ENCODE results near the gene CASP2.
A peak's percentile ranks its signal among the peaks of the same experiment; 100 is the strongest.

The CASP2 gene

DNA sequence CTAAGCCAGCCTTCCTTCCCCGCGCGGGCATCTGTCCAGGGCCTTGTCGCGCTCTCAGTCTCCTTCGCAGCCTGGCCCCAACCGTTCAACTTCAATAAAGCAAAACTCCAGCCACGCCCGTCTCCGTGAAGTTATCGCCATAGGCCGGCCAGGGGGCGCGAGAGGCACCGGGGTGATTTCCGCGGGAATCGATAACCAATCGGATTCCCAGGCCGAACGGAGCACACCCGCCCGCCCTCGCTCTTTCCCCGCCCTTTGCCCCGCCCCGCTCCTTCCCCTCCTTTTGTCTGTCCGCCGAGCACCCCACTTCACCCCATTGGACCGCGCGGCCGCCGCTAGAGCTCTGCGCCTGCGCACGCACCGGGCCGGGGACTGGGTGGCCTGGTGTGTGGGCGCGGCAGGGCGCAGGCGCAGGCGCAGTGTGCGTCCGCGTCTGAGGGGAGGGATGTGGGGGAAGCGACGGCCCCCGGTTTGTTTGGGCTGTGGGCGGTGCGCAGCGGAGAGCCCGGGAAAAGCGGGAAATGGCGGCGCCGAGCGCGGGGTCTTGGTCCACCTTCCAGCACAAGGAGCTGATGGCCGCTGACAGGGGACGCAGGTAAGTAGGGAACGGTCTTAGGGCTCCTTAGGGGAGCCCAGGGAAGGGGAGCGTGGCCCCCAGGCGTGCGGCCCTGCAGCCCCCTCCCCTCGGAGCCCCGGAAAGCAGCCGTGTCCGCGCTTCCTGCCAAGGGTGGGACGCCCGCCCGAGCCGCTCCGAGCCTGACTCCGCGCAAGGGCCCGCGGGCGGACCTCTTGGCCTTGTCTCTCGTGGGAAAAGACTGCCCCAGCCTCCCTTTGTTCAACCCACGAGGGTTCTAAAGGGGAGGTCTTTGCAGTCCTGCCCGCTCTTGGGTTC is at the start of gene CASP2:
Gene CASP2 (plus strand): TSS at position 417 of the 892 bp plus-strand sequence. CDS start 105 bp downstream, at position 522.
- Histone ChIP-seq H3K4me3 (ENCODE audit: low read length) (peak within 1 kb of the TSS; percentile 95), H3K9ac (ENCODE audit: low read length) (peak within 1 kb of the TSS; percentile 68), H3K27me3 (ENCODE audit: control insufficient read depth, insufficient read depth, low read length) (no peaks in the 10 kb centered on the region), H3K4me1 (ENCODE audit: control insufficient read depth, insufficient read depth, low read length) (peaks cover 14% of the 10 kb centered on the region), H3K27ac (ENCODE audit: low read depth, low read length) (peak within 1 kb of the TSS; percentile 85), H3K36me3 (ENCODE audit: control insufficient read depth, insufficient read depth, low read length) (peaks cover 6% of the 10 kb centered on the region)

DNA sequence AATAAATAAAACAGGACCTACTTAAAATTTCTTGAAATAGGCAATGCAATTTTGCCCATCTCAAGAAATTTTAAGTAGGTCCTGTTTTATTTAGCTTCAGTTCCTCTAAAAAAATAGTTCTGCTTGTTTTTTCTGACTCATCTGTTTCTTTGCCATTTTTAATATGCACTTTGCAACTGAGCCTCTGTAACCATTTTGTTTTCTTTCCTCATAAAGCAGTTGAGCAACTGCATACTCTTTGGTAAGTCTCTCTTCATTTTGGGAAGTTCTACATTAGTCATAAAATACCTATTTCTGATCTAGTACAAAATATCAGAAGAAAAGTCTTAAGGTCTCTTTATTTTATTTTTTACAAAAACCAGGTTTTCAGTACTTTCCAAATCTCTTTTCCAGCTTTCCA is 48.3 kb upstream of the CASP2 start:
- no peak overlapping the region for H3K9ac ChIP-seq (ENCODE audit: low read length)
- no peaks in the 10 kb centered on the region for H3K36me3 ChIP-seq (ENCODE audit: control insufficient read depth, insufficient read depth, low read length)
- no peaks in the 10 kb centered on the region for H3K27me3 ChIP-seq (ENCODE audit: control insufficient read depth, insufficient read depth, low read length)
- no peak overlapping the region for H3K4me3 ChIP-seq (ENCODE audit: low read length)
- no peaks in the 10 kb centered on the region for H3K4me1 ChIP-seq (ENCODE audit: control insufficient read depth, insufficient read depth, low read length)
- no peak overlapping the region for H3K27ac ChIP-seq (ENCODE audit: low read depth, low read length)

DNA sequence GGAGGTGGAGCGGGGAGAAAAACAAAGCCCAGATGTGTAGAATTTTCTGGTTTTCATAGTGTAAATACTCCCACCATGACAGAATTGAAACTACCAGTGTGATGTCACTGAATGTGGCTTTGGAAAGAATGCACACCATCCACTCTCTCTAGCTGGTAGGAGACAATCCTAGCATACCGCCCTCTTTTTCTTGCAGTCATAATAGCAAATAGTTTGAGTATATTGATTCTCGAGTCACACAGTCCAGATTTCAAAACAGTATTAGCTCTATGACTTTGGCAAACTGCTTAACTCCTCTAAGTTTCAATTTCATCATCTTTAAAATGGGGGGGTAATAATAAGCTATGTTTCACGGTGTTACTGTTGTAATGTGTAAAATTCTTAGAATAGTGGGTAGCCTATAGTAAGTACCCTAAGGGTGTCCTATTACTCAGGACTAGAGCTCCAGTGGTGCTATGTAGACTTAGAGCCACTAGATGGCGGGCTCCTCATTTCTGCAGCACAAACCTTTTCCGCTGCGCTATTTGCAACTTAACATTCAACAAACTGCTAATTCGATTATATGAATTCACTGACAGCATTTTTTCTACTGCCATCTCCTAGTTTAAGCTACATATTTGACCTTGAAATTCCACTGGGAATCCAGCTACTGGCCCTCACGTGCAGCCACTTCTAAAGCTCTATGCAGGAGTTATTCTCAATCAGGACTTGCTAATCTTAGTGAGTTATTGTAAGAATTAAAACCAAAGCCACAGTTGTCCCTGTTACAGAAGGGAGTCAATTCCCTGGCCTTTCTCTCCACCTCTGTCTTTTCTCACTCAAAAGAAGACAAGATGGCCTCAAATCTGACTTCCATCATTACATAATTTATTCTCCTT is 47.6 kb upstream of the CASP2 start:
- no peaks in the 10 kb centered on the region for H3K27me3 ChIP-seq (ENCODE audit: control insufficient read depth, insufficient read depth, low read length)
- H3K4me3 ChIP-seq (ENCODE audit: low read length) = no peak overlapping the region
- H3K36me3 ChIP-seq (ENCODE audit: control insufficient read depth, insufficient read depth, low read length) = no peaks in the 10 kb centered on the region
- H3K4me1 ChIP-seq (ENCODE audit: control insufficient read depth, insufficient read depth, low read length) = no peaks in the 10 kb centered on the region
- no peak overlapping the region for H3K9ac ChIP-seq (ENCODE audit: low read length)
- H3K27ac ChIP-seq (ENCODE audit: low read depth, low read length) = no peak overlapping the region

DNA sequence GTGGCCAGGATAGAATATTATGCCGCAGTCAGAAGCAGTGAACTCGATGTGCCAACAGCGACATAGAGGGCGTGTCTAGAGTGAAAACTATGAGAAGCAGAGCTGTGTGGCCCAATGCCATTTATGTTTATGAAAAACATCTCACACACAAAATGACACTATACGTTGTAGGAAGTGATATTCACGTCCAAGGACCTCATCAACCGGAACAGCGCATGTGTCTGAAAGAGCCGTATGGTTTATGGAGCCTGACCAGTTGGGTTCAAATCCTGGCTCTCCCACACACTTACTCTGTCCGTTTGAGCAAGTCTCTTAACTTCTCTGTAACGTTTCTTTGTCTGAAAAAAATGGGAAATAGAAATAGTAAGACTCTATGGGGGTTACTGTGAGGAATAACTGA is 45.8 kb upstream of the CASP2 start:
- no peak overlapping the region for H3K4me3 ChIP-seq (ENCODE audit: low read length)
- H3K4me1 ChIP-seq (ENCODE audit: control insufficient read depth, insufficient read depth, low read length) = no peaks in the 10 kb centered on the region
- no peak overlapping the region for H3K9ac ChIP-seq (ENCODE audit: low read length)
- H3K27ac ChIP-seq (ENCODE audit: low read depth, low read length) = no peak overlapping the region
- H3K36me3 ChIP-seq (ENCODE audit: control insufficient read depth, insufficient read depth, low read length) = no peaks in the 10 kb centered on the region
- no peaks in the 10 kb centered on the region for H3K27me3 ChIP-seq (ENCODE audit: control insufficient read depth, insufficient read depth, low read length)

DNA sequence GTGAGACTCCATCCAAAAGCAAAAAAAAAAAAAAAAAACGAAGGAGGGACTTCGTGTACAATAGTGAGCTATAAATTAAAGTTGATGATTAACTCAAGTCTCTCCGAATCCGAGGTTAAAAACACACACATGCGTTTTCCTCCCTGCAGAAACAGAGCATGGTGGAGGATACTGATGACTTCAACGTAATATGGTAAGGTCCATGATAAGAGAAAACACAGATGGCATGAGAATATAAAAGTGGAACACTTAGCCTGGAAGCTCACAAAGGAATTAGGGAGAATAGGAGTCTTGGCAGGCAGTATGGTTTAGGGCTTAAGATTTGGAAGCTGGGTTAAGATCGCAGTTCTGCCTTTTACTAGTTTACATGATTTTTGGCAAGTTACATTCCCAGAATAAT is 45.0 kb upstream of the CASP2 start:
- no peak overlapping the region for H3K4me3 ChIP-seq (ENCODE audit: low read length)
- no peak overlapping the region for H3K9ac ChIP-seq (ENCODE audit: low read length)
- H3K4me1 ChIP-seq (ENCODE audit: control insufficient read depth, insufficient read depth, low read length) = no peaks in the 10 kb centered on the region
- H3K36me3 ChIP-seq (ENCODE audit: control insufficient read depth, insufficient read depth, low read length) = no peaks in the 10 kb centered on the region
- H3K27ac ChIP-seq (ENCODE audit: low read depth, low read length) = no peak overlapping the region
- no peaks in the 10 kb centered on the region for H3K27me3 ChIP-seq (ENCODE audit: control insufficient read depth, insufficient read depth, low read length)

DNA sequence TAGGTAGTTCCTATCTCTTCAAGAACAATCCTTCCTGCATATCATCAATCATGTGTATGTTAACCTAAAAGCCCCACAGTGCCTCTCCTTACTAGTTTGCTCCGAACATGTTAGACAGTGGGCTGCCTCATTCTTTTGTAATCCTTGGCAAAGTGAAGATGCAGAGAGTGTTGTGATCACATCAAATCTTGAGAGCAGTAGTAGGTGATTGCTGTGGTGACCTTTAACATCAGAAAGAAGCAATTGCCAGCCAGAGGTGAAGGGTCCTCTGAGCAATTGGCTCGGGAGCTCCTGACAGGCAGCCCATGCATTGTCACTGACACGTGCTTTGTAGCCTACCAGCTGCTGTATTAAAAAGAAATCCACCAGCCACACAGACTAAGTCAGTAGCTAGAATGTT is 44.5 kb upstream of the CASP2 start:
- H3K9ac ChIP-seq (ENCODE audit: low read length) = no peak overlapping the region
- no peak overlapping the region for H3K4me3 ChIP-seq (ENCODE audit: low read length)
- H3K27ac ChIP-seq (ENCODE audit: low read depth, low read length) = no peak overlapping the region
- no peaks in the 10 kb centered on the region for H3K4me1 ChIP-seq (ENCODE audit: control insufficient read depth, insufficient read depth, low read length)
- no peaks in the 10 kb centered on the region for H3K27me3 ChIP-seq (ENCODE audit: control insufficient read depth, insufficient read depth, low read length)
- no peaks in the 10 kb centered on the region for H3K36me3 ChIP-seq (ENCODE audit: control insufficient read depth, insufficient read depth, low read length)

DNA sequence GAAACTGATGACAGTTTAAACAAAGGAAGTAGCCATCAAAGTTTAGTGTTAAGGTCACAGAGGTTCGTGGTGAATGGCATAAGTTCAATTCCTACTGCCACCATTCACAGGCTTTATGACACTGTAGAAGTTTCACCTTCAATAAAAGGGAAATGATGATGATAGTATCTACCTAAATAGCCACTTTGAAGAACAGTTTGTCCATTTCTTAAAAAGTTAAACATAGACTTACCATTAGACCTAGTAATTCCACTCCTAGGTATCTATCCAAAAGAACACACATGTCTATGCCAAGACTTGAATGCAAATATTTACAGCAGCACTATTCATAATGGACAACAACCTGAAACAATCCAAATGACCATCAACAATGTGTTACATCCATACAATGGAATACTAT is 43.8 kb upstream of the CASP2 start:
- H3K27ac ChIP-seq (ENCODE audit: low read depth, low read length) = no peak overlapping the region
- no peaks in the 10 kb centered on the region for H3K27me3 ChIP-seq (ENCODE audit: control insufficient read depth, insufficient read depth, low read length)
- H3K36me3 ChIP-seq (ENCODE audit: control insufficient read depth, insufficient read depth, low read length) = no peaks in the 10 kb centered on the region
- H3K4me1 ChIP-seq (ENCODE audit: control insufficient read depth, insufficient read depth, low read length) = no peaks in the 10 kb centered on the region
- no peak overlapping the region for H3K9ac ChIP-seq (ENCODE audit: low read length)
- H3K4me3 ChIP-seq (ENCODE audit: low read length) = no peak overlapping the region

DNA sequence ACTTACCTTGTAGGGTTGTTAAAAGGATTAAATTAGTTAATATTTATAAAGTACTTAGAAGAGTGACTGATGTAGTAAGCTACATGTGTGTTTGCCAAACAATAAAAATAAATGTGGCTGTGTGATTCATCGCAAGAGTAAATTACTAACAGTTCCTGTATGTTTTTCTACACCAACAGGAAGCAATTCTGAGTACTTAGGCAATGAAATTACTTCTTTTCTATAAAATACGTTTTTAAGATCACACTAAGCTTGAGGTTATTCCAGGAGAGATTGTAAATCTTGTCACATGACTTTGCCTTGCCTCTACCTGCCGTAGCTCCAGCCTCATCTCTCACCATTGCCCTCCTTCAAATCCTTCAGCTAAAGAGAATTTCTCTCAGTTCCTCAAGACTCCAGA is 43.0 kb upstream of the CASP2 start:
- no peaks in the 10 kb centered on the region for H3K4me1 ChIP-seq (ENCODE audit: control insufficient read depth, insufficient read depth, low read length)
- H3K9ac ChIP-seq (ENCODE audit: low read length) = no peak overlapping the region
- no peak overlapping the region for H3K27ac ChIP-seq (ENCODE audit: low read depth, low read length)
- H3K27me3 ChIP-seq (ENCODE audit: control insufficient read depth, insufficient read depth, low read length) = no peaks in the 10 kb centered on the region
- H3K36me3 ChIP-seq (ENCODE audit: control insufficient read depth, insufficient read depth, low read length) = no peaks in the 10 kb centered on the region
- no peak overlapping the region for H3K4me3 ChIP-seq (ENCODE audit: low read length)

DNA sequence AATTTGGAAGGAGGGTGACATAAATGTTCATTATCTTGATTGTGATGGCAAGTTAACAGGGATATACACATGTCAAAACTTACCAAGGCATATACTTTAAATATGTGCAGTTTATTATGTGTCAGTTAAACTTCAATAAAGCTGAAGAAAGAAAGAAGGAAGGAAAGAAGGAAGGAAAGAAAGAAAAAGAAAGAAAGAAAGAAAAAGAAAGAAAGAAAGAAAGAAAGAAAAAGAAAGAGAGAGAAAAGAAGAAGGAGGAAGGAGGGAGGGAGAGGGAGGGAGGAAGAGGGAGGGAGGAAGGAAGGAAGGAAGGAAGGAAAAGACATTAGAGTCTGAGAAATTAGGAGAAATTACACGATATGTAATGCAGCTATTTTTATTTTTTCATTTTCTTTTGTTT is 40.8 kb upstream of the CASP2 start:
- Histone ChIP-seq H3K4me3 (ENCODE audit: low read length) (no peak overlapping the region), H3K4me1 (ENCODE audit: control insufficient read depth, insufficient read depth, low read length) (no peaks in the 10 kb centered on the region), H3K27me3 (ENCODE audit: control insufficient read depth, insufficient read depth, low read length) (no peaks in the 10 kb centered on the region), H3K36me3 (ENCODE audit: control insufficient read depth, insufficient read depth, low read length) (no peaks in the 10 kb centered on the region), H3K9ac (ENCODE audit: low read length) (no peak overlapping the region), H3K27ac (ENCODE audit: low read depth, low read length) (no peak overlapping the region)

DNA sequence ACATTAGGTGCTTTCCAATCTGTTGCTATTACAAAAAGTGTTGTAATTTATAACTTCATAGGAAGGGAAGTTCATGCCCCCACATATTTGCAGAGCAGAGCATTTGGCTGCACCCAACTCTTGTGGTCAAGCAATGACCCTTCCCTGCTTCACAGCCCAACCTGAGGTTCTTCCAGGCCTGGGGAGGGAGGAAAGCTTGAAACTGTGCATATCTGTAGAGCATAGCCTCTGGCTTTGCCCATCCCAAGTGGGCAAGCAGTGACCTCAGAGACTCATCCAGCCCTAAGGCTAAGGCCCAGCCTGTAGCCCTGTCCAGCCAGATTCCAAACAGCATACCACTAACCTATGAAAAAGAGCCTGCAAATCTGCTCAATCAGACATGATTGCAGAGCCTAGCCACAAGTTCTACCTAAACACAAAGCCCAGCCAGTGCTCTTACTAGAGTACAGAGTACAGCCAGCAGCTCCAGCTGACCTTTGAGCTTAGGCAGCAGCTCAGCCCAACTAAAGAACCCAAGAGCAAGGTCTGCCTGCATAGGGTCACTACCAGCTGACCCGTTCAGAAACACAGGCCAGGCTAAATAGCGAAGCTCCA is 39.3 kb upstream of the CASP2 start:
- no peak overlapping the region for H3K9ac ChIP-seq (ENCODE audit: low read length)
- H3K27ac ChIP-seq (ENCODE audit: low read depth, low read length) = no peak overlapping the region
- H3K36me3 ChIP-seq (ENCODE audit: control insufficient read depth, insufficient read depth, low read length) = no peaks in the 10 kb centered on the region
- H3K27me3 ChIP-seq (ENCODE audit: control insufficient read depth, insufficient read depth, low read length) = no peaks in the 10 kb centered on the region
- no peak overlapping the region for H3K4me3 ChIP-seq (ENCODE audit: low read length)
- no peaks in the 10 kb centered on the region for H3K4me1 ChIP-seq (ENCODE audit: control insufficient read depth, insufficient read depth, low read length)

DNA sequence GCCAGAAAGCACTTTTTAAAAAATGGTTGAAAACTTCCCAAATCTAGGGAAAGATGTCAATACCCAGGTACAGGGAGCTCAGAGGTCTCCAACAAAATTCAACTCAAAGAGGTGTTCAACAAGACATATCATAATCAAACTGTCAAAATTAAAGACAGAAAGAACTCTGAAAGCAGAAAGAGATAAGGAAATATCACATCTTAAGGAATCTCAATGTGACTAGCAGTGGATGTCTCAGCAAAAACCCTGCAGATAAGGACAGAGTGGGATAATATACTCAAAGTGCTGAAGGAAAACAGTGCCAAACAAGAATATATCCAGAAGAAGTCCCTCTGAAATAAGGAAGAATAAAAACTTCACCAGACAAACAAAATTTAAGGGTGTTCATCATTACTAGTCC is 38.0 kb upstream of the CASP2 start:
- Histone ChIP-seq H3K4me3 (ENCODE audit: low read length) (no peak overlapping the region), H3K9ac (ENCODE audit: low read length) (no peak overlapping the region), H3K4me1 (ENCODE audit: control insufficient read depth, insufficient read depth, low read length) (no peaks in the 10 kb centered on the region), H3K27me3 (ENCODE audit: control insufficient read depth, insufficient read depth, low read length) (no peaks in the 10 kb centered on the region), H3K27ac (ENCODE audit: low read depth, low read length) (no peak overlapping the region), H3K36me3 (ENCODE audit: control insufficient read depth, insufficient read depth, low read length) (no peaks in the 10 kb centered on the region)

DNA sequence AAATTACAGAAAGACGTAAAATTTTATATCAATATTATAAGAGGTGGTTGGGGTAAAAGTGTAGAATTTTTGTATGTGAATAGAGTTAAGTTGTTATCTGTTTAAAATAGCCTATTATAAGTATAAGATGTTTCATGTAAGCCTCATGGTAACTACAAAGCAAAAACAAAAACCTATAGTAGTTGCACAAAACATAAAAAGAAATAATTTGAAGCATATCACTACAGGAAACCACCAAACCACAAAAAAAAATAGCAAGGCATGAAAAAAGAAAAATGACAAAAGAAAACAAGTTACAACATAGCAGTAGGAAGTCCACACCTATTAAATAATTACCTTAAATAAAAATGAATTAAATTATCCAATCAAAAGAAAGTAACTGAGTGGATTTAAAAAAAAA is 37.3 kb upstream of the CASP2 start:
- no peaks in the 10 kb centered on the region for H3K27me3 ChIP-seq (ENCODE audit: control insufficient read depth, insufficient read depth, low read length)
- no peak overlapping the region for H3K9ac ChIP-seq (ENCODE audit: low read length)
- H3K27ac ChIP-seq (ENCODE audit: low read depth, low read length) = no peak overlapping the region

More for the DNA sequence above, 37.3 kb upstream of the CASP2 start:
- no peak overlapping the region for H3K4me3 ChIP-seq (ENCODE audit: low read length)
- H3K36me3 ChIP-seq (ENCODE audit: control insufficient read depth, insufficient read depth, low read length) = no peaks in the 10 kb centered on the region
- no peaks in the 10 kb centered on the region for H3K4me1 ChIP-seq (ENCODE audit: control insufficient read depth, insufficient read depth, low read length)

All from rectal smooth muscle tissue (tissue), 1 donor.